MG63 (cell line): ENCODE results near the gene BCL11A. TPM values are rescaled to one million over a fixed set of nuclear protein-coding genes. Genes with fewer than 3 reads are reported as not detected.

Source experiments
- DNase-seq: peaks from one replicate; pipeline ENCODE4 v3.0.0-alpha.2; 2020
- H3K27me3 ChIP-seq: fragments of 250-450 bp; sonication (Bioruptor Pico); 2 replicates; pipeline ENCODE4 v1.5.1; 2020; ENCODE audit warnings: mild to moderate bottlenecking, moderate library complexity
- H3K36me3 ChIP-seq: fragments of 250-450 bp; sonication (Bioruptor Pico); 2 replicates; pipeline ENCODE4 v1.5.1; 2020; ENCODE audit warnings: mild to moderate bottlenecking, moderate library complexity
- H3K4me3 ChIP-seq: fragments of 250-450 bp; sonication (Bioruptor Pico); 2 replicates; pipeline ENCODE4 v1.5.1; 2020; ENCODE audit warnings: mild to moderate bottlenecking, moderate library complexity
- H3K9me3 ChIP-seq: fragments of 250-450 bp; sonication (Bioruptor Pico); 2 replicates; pipeline ENCODE4 v1.5.1; 2020; ENCODE audit warnings: mild to moderate bottlenecking, moderate library complexity
- total RNA-seq: library from RNA; depleted of rRNA; stranded (reverse); fragments of >200 nt; shearing (Covaris generic); gene quantifications from 2 replicates; pipeline ENCODE4 v1.2.3, GENCODE V29; 2014; ENCODE audit warnings: low replicate concordance

The BCL11A gene
- total RNA-seq, 1 experiment from 2014 or later: not detected

DNA sequence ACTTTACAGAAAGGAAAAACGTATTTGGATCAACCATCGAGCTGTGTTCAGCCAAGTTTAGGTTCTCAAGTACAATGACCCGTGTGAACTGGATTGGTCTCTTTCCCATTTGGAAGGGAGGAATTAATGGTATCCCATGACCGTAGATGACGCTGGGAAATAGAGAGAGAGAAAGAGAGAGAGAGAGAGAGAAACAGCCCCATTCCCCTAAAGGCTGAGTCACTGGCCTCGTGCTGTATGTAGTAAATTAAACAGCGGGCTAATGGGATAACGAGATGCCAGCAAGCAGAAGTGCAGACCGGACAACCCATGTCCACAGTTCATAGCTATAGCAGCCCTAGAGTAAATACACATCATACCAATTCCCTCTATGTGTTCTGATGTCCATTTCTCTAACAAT, 99.6 kb downstream of the BCL11A start:
- DNase-seq: no peak
- Histone ChIP-seq H3K4me3 (no peak overlapping the region), H3K9me3 (no peaks in the 10 kb centered on the region), H3K36me3 (no peaks in the 10 kb centered on the region), H3K27me3 (no peaks in the 10 kb centered on the region)

GRCh38 chr2:60453301-60453700, 100.2 kb downstream of the BCL11A start:
- no peaks in the 10 kb centered on the region for H3K9me3 ChIP-seq

GRCh38 chr2:60450488-60450887, 103.0 kb downstream of the BCL11A start:
- H3K9me3 ChIP-seq: no peaks in the 10 kb centered on the region

More at GRCh38 chr2:60453301-60453700, 100.2 kb downstream of the BCL11A start:
- Histone ChIP-seq H3K36me3 (no peaks in the 10 kb centered on the region), H3K27me3 (no peaks in the 10 kb centered on the region), H3K4me3 (no peak overlapping the region)
- no peak for DNase-seq

DNA sequence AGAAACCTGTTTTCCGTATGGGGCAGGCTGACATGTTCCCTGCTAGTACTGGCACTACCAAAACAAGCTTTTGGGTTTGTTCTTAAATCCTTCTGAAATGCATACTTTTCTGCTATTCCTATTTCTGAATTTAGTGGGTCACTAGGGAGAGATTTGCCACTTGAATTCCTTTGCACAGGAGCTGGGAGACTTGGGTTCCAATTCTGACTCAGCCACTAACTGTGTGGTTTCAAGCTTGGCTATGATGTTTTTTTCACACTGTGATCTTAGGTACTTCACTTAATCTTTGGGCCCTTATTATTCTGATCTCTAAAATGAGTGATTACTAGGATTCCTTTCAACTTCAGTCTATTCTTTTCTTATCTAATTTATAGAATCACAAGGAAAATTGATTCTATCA, 105.5 kb downstream of the BCL11A start:
- no peak overlapping the region for H3K4me3 ChIP-seq
- H3K36me3 ChIP-seq: no peaks in the 10 kb centered on the region
- H3K27me3 ChIP-seq: no peaks in the 10 kb centered on the region
- no peak for DNase-seq
- no peaks in the 10 kb centered on the region for H3K9me3 ChIP-seq

More at GRCh38 chr2:60450488-60450887, 103.0 kb downstream of the BCL11A start:
- H3K27me3 ChIP-seq: no peaks in the 10 kb centered on the region
- DNase-seq: no peak
- no peak overlapping the region for H3K4me3 ChIP-seq
- H3K36me3 ChIP-seq: no peaks in the 10 kb centered on the region

DNA sequence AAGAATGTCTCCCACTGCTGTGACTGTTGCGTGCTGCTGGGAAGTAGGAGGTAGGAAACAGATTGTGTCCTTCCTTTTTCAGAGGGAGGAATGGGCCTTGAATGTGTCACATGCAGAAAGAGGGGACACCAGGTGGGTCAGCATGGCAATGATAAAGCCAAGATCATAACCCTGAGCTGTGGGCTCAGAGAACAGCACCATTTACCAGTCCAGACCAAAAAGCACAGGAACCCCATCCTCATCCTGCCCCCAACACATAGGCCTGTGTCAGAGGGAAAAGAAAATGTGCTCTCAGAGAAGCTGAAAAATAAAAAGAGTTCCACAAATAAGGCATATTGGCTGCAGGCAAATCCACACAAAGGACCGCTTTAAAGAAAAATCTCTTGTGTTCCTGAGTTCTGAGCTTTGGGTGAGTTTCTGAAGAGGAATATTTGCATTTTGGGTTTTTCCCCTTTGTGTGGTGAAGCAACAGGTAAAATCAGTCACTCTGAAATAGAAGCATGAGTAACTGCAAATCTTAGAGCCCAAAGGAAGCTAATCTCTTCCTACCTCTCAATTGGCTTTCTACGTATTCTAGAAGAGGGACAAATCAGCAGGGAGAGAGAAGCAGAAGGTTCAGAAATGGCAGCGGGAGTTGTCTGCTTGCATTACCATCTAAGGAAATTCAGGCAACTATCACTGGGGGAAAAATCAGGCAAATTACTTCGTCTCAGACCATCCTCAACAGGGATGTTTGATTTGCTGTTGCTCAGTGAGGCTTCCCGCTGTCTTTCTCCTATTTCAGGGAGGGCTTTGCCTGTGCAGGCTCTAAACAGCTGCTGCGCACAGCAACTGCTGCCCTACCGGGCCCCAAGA, 106.8 kb downstream of the BCL11A start:
- no peaks in the 10 kb centered on the region for H3K9me3 ChIP-seq
- no peaks in the 10 kb centered on the region for H3K36me3 ChIP-seq
- H3K27me3 ChIP-seq: no peaks in the 10 kb centered on the region

DNA sequence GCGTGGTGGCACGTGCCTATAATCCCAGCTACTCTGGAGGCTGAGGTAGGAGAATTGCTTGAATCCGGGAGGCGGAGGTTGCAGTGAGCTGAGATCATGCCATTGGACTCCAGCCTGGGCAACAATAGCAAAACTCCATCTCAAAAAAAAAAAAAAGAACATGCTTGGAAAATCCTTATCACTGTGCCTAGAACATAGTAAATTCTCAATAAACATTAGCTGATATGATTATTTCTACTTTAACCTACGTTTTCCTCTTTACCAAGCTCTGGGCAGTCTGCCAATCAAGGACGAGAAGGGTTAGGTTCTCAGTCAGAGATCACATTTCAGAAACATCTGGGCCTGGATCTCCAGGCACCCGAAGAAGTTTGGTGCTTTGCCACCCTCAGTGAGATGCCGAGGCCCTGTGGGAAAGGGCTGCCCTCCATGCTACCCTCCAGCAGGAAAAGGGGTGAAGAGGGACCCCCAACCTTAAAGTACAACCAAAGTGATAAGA, 107.7 kb downstream of the BCL11A start:
- Histone ChIP-seq H3K36me3 (no peaks in the 10 kb centered on the region), H3K27me3 (no peaks in the 10 kb centered on the region), H3K4me3 (no peak overlapping the region), H3K9me3 (no peaks in the 10 kb centered on the region)
- DNase-seq: no peak

More for the DNA sequence above, 106.8 kb downstream of the BCL11A start:
- DNase-seq: no peak
- H3K4me3 ChIP-seq: no peak overlapping the region

GRCh38 chr2:60442608-60443007, 110.8 kb downstream of the BCL11A start:
- no peak overlapping the region for H3K4me3 ChIP-seq
- H3K36me3 ChIP-seq: no peaks in the 10 kb centered on the region
- no peaks in the 10 kb centered on the region for H3K9me3 ChIP-seq
- H3K27me3 ChIP-seq: no peaks in the 10 kb centered on the region
- no peak for DNase-seq

DNA sequence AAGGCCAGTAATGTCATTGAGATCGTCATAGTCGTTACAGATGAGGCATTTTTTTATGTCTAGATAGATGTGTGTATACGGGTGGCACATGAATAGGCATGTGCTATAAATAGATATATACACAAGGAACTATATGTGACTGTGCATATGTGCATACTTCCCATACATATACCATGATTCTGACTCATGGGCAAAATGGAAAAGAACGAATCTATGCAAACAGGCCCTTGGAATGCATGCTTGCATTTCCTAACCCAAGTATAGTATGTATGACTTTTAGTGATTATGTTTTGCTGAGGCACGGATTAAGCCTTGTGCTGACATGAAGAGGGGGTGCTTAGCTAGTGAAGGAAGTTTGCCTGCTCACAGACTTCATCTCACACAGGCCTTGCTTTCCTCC, 111.7 kb downstream of the BCL11A start:
- Histone ChIP-seq H3K27me3 (no peaks in the 10 kb centered on the region), H3K9me3 (no peaks in the 10 kb centered on the region), H3K4me3 (no peak overlapping the region), H3K36me3 (no peaks in the 10 kb centered on the region)
- DNase-seq: no peak

DNA sequence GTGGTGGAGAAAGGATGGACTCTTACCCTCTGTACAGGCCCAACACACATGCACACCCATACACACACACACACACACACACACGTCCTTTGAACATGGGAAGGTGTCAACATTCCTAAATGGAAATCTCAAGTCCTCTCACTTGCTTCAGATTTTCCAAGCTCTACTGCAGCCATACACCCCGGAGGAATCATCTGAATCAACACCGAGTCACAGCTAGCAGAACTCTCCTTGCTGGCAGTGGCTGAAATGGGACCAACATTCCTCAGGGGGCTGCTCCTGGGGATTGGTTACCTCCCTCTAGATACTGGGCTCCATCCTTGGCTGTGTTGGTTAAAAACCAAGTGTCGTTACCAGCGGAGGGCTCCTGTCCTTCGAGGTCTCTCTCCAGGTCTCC, 112.7 kb downstream of the BCL11A start:
- no peak for DNase-seq
- no peak overlapping the region for H3K4me3 ChIP-seq
- H3K36me3 ChIP-seq: no peaks in the 10 kb centered on the region

DNA sequence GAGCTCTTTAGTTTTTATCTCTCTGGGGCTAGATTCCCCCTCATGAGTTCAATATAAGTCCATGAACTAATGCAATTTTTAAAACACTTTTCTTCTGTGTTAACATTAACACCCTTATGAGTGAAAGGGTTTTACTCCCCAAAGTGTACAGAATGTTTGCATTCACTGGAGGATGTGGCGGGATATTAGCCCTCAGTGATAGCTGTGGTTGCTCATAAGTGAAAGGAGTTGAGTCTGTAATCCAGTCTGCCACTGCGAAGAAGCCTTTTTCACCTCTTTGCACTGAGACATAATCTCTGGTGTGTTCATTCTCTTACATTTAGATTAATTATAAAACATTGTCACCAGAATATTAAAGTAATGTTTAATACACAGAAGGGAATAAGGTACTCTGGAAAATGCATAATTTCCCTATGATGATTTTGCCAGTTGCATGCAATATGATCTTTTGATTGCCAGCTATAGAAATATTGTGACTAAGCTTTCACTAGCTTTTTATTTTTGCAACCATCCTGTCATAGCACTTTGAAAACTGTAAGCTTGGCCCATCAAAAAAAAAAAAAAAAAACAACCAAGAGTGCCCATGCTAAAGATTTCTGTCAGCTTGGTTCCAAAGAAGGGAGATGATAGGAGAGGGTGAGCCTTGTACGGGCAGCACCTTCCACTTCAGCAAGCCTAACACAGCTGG, 113.2 kb downstream of the BCL11A start:
- H3K36me3 ChIP-seq: no peaks in the 10 kb centered on the region
- H3K27me3 ChIP-seq: no peaks in the 10 kb centered on the region
- H3K9me3 ChIP-seq: no peaks in the 10 kb centered on the region
- H3K4me3 ChIP-seq: no peak overlapping the region
- no peak for DNase-seq

More for the DNA sequence above, 112.7 kb downstream of the BCL11A start:
- H3K9me3 ChIP-seq: no peaks in the 10 kb centered on the region
- H3K27me3 ChIP-seq: no peaks in the 10 kb centered on the region

GRCh38 chr2:60439219-60439974, 114.1 kb downstream of the BCL11A start:
- no peaks in the 10 kb centered on the region for H3K36me3 ChIP-seq
- H3K9me3 ChIP-seq: no peaks in the 10 kb centered on the region
- no peaks in the 10 kb centered on the region for H3K27me3 ChIP-seq
- H3K4me3 ChIP-seq: no peak overlapping the region
- DNase-seq: no peak

DNA sequence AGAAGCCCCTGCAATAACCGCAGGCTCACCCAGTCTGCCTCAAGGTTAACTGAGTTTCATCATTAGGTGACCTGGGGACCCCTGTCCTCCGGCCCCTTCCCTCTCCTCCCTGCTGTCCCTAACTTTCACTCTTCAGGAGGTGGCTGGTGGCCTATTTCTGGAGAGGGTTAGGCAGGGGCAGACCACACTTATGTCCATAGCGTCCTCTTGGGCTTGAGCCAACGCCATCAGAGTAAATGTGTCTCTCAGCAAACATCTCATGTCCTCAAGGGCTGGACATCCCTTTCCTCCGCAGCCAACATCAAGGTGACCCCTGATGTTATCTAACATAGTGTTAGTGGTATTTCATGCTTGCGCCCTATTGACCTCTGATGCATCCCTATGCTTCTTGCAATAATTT, 114.8 kb downstream of the BCL11A start:
- Histone ChIP-seq H3K36me3 (no peaks in the 10 kb centered on the region), H3K27me3 (no peaks in the 10 kb centered on the region), H3K4me3 (no peak overlapping the region), H3K9me3 (no peaks in the 10 kb centered on the region)
- DNase-seq: no peak

DNA sequence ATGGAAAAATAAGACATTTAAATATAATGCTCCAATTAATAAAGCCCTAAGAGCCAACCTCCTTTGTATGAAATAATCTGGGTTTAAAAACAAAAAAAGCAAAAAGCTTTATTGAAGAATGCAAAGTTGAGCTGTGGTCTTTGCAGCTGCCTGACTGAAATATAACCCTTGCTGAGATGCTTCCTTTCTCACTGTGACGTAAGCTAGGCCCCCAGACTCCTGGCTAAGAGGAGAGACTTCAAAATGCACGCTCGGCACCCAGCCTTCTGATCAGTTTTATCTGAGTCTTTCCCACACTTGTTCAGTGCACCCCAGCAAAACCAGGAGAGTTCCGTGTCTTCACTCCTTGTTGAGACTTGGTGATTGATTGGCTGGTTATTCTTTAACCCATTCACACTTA, 115.3 kb downstream of the BCL11A start:
- no peaks in the 10 kb centered on the region for H3K27me3 ChIP-seq
- H3K4me3 ChIP-seq: no peak overlapping the region
- no peak for DNase-seq
- no peaks in the 10 kb centered on the region for H3K36me3 ChIP-seq
- H3K9me3 ChIP-seq: no peaks in the 10 kb centered on the region

GRCh38 chr2:60437080-60437696, 116.3 kb downstream of the BCL11A start:
- no peaks in the 10 kb centered on the region for H3K36me3 ChIP-seq
- DNase-seq: no peak
- H3K9me3 ChIP-seq: no peaks in the 10 kb centered on the region
- no peaks in the 10 kb centered on the region for H3K27me3 ChIP-seq
- H3K4me3 ChIP-seq: no peak overlapping the region

GRCh38 chr2:60433018-60433596, 120.3 kb downstream of the BCL11A start:
- H3K27me3 ChIP-seq: no peaks in the 10 kb centered on the region
- H3K9me3 ChIP-seq: no peaks in the 10 kb centered on the region
- H3K36me3 ChIP-seq: no peaks in the 10 kb centered on the region
- H3K4me3 ChIP-seq: no peak overlapping the region
- DNase-seq: no peak

GRCh38 chr2:60432035-60432601, 121.3 kb downstream of the BCL11A start:
- no peaks in the 10 kb centered on the region for H3K36me3 ChIP-seq
- no peak overlapping the region for H3K4me3 ChIP-seq
- H3K27me3 ChIP-seq: no peaks in the 10 kb centered on the region
- no peak for DNase-seq
- H3K9me3 ChIP-seq: no peaks in the 10 kb centered on the region
